GM18868 (cell line): ENCODE results near the gene TRPC4AP.

ENCODE experiments used
- ATAC-seq: cut with Tn5 transposase; IDR thresholded peaks from one replicate; pipeline ENCODE4 v1.9.1; 2021; ENCODE audit warnings: mild to moderate bottlenecking, moderate library complexity; ENCODE audit not compliant: unreplicated experiment

Gene TRPC4AP

DNA sequence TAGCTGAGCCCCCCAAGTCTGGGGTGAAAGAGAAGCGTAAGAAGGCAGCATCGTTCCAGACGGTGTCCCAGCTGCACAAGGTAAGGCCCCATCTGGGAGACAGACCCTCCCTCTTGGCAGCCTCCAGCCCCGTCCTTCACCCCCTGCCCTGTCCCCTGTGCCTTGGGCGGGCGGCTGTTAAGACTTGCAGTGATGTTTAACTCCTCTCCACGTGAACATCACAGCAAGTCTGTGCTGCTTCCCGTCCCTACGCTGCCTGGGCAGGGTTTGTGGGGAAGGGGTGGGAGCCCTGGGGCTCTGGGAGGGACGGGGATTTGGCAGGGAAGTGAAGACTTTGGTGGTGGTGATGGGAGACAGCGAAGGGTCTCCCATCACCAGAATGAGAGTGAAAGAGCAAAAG is 102.4 kb downstream of the TRPC4AP start:
- no peak for ATAC-seq

DNA sequence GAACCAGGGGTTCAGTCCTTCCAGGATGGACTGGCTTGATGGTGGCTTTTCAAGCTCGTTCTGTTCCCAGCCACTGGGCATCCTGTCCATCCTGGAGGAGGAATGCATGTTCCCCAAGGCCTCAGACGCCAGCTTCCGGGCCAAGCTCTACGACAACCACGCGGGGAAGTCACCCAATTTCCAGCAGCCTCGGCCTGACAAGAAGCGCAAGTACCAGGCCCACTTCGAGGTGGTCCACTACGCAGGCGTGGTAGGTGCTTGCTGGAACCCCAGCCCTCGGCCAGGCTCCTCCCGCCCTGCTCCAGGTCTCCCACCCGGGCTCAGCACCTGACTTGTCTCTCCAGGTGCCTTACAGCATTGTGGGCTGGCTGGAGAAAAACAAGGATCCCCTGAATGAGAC is 102.9 kb downstream of the TRPC4AP start:
- ATAC-seq: no peak

DNA sequence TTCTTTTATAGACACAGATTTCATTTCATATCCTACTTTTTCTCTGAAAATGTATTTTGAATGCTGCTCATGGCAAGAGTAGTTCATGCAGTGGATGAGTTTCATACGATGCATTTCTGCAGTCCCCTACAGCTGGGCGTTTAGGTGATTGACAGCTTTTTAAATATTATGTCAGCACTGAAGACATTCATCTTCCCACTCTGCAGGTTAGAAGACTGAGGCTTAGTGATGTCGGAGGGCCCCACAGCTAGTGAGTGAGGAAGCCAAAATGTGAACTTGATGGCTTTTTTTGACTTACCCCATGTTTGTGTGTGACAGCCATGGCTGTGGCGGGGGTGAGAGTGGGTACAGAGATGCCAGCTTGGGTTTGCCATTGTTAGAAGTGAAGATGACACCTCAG is 103.5 kb downstream of the TRPC4AP start:
- no peak for ATAC-seq

DNA sequence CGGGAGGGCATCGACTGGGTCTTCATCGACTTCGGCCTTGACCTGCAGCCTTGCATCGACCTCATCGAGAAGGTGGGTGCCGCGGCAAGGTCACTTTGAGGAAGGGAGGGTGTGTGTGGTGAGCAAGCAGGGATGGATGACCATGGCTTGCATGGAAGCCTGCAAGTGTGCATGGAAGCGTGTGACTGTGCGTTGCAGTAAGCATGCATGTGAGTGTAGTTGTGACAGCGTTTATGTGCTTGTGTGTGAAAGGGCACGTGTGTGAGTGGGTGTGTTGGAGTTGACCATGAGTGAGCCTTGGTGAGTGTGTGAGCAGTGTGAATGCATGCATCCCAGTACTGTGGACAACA is 104.4 kb downstream of the TRPC4AP start:
- ATAC-seq: no peak

DNA sequence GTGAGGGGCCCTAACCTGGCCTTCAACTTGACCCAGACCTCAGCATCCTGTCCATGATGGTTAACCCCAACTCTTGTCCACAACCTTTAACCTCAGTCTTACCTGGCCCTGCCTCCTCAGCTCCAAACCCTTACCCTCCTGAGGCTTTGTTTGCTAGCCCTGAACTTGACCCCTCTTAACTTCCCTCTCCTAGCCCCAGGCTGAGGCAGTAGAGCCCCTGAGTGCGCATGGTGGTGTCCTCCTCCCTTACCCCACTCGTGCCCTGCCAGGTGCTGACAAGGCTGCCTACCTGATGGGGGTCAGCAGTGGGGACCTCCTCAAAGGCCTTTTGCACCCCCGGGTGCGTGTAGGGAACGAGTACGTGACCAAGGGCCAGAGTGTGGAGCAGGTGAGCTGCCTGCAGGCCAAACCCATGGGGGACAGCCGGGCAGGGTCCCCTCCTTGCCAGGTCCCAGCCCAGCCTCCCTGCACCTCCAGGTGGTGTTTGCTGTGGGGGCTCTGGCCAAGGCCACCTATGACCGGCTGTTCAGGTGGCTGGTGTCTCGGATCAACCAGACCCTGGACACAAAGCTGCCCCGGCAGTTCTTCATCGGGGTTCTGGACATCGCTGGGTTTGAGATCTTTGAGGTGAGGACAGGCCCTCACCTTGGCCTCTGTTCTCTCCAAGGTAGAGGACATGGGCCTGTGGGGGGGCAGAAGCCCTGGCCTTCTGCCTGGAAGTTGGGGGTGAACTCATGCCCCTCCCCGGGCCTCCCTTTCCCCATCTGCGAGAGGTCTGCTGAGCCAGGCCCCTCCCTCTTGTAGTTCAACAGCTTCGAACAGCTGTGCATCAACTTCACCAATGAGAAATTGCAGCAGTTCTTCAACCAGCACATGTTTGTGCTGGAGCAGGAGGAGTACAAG is 105.1 kb downstream of the TRPC4AP start:
- no peak for ATAC-seq

DNA sequence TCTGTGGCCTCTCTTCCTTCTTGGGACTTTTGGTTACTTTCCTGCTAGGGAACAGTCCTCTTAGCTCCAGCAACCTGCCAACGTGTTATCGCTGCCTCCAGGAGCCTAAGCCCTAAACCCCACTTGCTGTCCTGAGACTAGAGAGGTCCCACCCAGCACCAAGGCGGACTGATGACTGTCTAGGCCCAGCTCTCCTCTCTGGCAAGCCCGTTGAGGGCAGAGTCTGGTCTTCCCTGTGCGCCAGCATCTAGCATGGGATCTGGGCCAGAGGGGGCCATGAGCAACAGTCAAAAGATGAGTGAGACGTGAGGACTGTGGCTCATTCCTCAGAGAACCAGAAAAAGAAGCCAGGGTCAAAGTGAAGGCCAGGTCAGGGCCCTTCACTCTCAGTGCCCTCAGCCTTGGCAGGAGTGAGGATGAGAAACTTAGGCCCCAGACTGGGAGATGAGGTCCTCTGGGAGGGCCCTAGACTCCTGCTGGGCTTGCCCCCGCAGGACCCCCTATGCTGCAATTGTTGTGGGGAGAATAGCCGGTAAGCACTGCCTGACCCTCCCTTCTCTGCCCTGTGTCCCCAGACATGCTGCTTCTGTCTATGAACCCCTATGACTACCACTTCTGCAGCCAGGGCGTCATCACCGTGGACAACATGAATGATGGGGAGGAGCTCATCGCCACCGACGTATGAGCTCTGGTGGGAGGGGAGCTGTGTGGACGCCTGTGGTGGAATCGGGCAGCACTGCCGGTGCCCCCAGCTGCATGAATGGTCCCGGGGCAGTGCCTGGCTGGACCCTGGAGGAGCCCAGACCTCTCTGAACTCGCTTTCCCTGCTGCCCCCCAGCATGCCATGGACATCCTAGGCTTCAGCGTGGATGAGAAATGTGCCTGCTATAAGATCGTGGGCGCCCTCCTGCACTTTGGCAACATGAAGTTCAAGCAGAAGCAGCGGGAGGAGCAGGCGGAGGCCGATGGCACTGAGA is 106.0 kb downstream of the TRPC4AP start:
- ATAC-seq: no peak

DNA sequence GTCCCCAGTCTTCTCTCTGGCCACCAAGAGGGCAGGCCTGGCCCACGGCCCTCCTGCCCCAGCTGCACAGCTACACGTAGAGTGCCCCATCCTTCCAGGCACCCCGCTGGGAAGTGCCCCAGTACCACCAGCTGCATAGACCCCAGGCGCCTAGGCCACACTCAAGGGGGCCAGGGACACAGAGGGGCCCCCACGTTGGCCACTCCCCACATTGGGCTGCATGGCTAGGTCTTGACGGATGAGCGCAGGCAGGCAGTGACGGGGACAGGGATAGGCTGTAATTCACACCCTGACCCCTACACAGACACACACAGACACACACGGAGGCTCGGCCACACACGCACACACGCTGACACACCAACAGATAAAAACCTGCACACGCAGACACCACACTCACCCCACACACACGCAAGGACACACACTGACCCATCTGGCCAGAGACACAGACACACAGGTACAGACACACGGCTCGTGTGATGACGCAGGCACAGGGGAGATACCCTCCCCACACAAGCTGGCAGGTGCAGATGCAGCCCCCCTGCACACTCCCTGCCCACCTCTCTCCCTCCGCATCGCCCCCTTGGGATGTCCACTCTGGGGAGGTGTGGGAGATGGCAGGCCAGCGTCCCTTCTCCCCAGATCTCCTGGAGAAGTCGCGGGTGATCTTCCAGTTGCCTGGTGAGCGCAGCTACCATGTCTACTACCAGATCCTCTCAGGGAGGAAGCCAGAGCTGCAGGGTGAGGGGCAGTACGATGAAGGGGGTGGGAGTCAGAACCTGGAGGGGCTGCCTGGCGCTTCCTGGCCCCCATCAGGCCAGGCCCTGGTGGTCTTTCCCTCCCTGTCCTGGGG is 106.9 kb downstream of the TRPC4AP start:
- no peak for ATAC-seq

DNA sequence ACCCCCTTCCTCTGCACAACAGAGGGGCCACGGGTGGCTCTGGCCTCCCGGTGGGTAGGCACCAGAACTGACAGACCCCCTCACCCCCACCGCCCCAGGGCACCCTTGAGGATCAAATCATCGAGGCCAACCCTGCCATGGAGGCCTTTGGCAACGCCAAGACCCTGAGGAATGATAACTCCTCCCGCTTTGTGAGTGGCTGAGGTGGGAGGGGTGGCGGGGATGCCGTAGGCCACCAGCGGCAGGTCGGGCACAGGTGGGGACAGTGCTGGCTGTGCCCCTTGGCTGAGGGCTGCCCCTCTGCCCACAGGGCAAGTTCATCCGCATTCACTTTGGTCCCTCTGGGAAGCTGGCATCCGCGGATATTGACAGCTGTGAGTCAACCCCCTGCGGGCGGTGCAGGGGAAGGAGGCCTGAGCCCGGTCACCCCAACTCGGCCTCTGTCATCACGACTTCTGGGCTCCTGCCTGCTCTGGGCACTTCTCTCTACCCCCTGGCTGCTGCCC is 107.8 kb downstream of the TRPC4AP start:
- no peak for ATAC-seq

DNA sequence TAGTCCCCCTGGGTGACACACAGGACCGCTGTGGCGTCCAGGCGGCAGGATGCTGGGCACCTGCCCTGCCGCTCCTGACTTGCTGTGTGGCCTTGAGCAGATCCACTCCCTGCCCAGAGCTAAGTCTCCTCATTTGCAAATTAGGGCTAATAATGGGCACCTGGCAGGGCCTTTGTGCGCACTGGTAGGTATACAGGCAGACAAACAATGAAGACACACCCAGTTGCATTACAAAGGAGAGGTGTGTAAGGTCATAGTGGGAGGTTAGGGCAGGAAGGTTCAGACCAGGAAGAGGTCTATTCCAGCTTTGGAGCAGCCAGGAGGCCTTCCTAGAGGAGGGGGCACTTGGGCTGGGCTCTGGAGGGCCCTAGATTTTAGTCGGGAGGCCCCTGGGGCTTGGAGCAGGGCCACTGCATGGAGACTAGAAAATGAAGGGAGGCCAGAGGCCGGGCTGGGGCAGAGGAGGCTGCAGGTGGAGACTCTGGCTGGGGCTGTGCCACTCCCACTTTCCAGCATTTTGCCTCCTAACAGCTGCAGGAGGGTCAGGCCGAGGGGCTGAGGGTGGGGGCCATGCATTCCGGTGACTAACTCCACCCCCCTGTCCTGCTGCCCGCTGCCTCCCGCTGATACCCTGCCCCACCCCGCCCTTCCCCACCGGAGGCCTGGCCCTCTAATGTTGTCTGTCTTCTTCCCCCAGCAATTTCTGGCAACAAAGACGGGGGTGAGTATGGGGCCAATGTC is 108.4 kb downstream of the TRPC4AP start:
- ATAC-seq: no peak

DNA sequence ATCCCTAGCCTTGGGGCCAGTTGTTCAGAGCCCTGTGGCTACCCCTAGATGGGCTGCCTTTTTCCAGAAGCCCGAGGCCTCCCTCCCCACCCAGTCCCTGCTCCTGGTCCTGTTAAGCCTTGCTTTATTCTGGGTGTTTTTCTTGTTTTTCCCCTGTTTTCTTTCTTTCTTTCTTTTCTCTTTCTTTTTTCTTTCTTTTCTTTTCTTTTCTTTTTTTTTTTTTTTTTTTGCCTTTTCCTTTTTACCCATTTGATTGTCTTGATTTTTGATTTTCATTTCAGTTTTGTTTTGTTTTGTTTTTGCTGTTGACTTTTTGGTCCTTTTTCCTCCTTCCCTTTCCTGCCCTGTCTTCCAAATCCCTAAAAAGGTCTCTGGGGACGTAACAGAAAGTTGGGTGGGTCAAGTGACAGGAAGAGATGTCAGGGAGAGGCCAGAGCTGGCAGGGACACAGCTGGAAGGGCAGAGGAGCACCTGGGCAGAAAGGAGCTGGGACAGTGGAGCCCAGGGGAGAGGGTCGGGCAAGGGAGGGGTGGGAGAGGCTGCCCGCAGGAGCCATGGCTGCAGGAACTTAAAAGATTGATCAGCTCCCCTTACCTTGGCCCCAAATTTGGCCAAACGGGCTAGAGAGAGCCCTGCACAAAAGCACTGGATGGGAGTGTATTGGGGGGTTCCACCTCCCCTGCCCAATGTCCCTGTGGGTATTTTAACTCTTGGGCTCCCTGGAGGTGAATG is 109.4 kb downstream of the TRPC4AP start:
- no peak for ATAC-seq

DNA sequence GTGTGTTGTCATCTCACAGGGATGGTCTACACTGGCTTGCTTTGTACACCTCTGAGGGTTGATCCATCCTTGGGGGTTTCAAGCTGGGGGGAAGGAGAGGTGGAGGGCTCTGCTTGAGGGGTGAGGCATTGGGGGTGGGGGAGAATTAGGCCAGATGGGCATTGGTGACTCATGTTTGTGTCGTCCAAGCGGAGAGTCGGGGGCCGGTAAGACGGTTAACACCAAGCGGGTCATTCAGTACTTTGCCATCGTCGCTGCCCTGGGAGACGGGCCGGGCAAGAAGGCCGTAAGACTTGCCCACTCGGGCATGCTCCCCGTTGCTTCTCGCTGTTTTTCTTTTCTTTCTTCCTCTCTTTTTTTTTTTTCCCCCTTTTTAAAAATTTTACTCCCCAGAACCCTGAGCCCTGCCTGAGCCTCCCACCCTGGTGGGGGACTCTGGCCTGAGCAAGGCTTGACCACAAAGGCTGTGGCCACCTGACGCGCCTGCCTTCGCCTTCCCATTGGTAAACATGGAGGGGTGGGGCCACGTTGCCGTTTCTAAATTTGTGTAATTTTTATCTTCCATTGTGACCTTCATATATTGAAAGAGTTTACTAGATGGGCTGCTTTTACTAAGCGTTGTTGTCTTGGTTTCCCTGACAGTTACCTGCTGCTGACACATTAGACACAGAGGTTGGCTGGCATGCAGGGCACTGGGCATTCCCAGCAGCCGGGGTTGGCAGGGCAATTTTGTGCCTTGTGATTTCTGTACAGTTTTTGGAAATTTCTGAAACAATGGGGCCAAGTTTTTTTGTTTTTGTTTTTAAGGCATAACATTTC is 110.1 kb downstream of the TRPC4AP start:
- ATAC-seq: no peak

DNA sequence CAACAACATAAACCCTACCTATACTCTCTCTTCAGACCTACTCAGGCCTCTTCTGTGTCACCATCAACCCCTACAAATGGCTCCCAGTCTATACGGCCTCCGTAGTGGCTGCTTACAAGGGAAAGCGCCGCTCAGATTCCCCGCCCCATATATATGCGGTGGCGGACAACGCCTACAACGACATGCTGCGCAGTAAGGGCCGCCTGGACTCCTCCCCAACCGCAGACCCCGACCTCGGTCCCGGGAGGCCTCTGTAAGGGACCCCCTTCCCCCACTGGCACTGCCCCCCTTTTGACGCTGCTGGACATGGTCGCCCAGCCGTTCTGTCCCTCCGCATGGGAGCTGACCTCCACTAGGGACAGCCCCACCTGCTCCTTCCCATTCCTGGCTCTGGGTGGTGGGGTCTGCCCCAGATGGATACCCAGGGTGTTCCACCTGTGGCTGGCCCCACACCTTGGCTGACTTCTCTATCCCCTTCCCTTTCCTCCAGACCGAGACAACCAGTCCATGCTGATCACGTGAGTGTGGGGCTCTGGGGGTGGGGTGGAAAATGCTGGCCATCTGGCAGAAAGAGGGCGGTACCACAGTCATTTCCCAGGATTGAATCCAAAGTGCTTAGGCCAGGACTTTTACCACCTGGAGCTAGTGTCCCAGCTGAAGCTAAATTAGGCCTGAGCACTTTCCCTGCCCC is 111.9 kb downstream of the TRPC4AP start:
- no peak for ATAC-seq

DNA sequence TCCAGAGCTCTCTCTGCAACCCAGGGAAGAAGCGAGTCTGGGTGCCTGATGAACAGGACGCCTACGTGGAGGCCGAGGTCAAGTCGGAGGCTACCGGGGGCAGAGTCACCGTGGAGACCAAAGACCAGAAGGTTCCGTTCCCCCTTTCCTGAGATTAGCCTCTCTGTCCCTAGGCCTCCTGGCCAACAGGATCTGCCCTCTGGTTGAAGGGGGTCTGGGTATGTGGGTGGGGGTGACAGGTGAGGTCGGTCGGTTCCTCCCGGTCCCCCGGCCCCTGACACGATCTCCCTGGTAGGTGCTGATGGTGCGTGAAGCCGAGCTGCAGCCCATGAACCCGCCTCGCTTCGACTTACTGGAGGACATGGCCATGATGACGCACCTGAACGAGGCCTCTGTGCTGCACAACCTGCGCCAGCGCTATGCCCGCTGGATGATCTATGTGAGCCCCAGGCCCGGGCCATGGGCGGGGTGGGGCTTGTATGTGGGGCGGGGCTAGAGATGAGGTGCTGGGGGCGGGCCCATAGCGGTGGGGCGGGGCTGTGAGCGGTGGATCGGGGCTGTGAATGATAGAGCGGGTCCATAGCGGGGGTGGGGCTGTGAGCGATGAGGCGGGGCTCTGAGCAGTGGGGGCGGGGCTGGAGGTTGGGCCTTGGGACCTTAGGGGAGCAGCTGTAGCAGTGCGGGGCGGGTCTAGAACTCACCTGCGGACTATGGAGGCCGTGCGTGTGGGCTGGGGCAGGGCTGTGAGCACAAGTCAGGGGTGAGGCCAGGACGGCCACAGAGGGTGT is 113.0 kb downstream of the TRPC4AP start:
- no peak for ATAC-seq

DNA sequence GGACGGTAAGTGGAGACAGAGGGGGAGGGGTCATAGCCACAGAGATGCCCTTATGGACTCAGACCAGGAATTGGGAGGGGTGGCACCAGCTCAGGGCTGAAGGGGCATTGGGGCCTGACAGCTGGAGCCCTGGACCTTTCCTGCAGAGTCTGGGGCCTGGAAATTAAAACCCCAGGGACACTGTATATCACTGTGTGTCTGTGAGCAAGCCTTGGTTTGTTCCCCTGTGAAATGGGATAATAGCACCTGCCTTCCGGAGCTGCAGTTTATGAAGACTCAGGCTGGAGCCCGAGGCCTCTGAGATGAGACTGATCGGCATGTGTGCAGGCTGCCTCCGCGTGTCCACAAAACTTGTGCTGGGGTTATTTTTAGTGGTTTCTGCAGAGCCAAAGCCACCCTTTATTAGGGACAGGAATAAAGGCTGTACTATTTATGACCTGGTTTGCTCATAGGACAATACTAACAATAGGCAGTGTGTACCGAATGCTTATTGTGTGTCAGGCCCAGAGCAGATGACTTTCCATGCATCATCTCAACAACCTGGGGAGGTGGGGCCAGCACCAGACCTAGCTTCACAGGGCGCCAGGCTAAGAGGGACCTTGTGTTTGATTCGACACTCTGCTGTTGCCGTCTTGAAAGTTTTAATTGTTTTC is 114.4 kb downstream of the TRPC4AP start:
- ATAC-seq: no peak

DNA sequence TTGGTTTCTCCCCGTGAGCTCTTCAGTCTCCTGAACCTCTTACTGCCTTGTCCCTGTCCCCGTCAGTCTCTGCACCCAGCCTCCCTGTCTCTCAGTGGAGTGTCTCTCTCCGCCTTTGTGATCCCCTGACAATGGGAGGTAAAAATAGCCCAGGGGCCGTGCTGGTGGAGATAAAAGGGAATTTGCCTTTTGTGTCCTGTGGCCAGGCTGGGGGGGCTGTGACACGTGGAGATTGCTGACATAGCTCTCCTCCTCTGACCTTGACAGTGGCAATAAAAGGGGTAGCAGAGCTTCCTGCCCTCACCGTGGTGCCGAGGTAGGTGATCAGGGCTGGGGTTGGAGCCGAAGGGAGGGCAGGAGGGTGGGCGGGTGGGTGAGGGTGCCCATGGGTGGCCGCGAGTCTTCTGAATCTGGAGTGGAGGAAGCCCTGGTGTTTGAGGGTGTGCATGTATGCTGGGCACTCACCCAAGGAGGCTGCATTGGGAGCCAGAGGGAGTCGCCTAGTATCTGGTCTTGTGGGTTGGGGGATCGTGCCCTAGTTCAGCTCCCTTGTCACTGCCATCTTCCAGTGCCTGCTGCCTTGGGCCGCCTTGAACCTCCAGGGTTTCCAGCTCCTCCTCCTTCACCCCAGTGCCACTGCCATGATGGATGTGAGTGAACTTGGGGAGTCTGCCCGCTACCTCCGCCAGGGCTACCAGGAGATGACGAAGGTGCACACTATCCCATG is 115.1 kb downstream of the TRPC4AP start:
- ATAC-seq: no peak

DNA sequence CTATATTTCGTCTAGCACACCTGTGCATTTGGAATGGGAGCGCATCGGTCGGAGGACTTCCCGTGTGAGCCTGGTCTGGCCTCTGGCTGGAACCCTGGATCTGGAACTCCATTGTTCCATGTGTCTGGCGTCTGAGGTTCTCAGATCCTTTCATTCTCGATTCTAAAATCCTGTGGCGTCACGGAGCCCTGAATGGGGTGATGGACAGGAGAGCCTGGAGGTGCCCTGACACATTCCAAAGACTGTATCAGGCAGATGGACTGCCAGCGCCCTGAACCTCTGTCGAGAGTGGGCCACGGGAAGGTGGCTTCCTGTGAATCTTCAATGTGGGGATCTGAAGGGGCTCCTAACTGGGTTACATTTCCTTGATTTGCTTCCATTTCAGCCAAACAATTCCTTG is 116.3 kb downstream of the TRPC4AP start:
- no peak for ATAC-seq
